MM.1S (cell line): Measurements from ENCODE around the gene CCDC190.

ENCODE experiments used
- CTCF ChIP-seq: fragments of 300-600 bp; sonication (generic); IDR thresholded peaks from 2 replicates; pipeline ENCODE4 v1.5.1; 2016; ENCODE audit warnings: antibody characterized with exemption, low read length, mixed read lengths
- EZH2 ChIP-seq: fragments of 300-600 bp; sonication (generic); optimal IDR thresholded peaks from 2 replicates; pipeline ENCODE3; 2017; ENCODE audit warnings: low read depth, mild to moderate bottlenecking, antibody characterized with exemption, low read length, mixed read lengths

DNA sequence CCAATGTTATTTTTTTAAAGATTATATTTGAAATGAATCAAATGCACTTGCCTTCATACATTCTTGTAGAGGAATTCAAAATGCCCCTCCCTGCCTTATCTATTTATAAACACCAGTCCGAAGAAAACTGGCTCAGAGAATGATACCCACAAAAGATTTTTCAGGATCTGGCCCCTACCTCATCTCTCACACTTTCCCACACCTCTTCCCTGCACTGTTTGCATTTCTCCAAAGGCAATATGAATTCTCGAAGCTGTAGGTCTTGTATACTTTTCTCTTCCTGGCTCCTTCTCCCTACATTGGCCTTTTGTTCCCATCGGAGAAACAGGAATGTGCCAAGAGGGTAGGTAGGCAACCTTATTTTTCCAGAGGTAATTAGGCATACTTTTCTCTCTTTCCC, 12.0 kb upstream of the CCDC190 start:
- TF ChIP-seq EZH2 (no peak), CTCF (no peak)
